ENCODE measurements around the gene SLC15A1. TPM values are rescaled to one million over a fixed set of nuclear protein-coding genes. Genes with fewer than 3 reads are reported as not detected.

Gene SLC15A1
- total RNA-seq, 2 donors from 2014 or later, result 0.53 to 0.81 TPM

DNA sequence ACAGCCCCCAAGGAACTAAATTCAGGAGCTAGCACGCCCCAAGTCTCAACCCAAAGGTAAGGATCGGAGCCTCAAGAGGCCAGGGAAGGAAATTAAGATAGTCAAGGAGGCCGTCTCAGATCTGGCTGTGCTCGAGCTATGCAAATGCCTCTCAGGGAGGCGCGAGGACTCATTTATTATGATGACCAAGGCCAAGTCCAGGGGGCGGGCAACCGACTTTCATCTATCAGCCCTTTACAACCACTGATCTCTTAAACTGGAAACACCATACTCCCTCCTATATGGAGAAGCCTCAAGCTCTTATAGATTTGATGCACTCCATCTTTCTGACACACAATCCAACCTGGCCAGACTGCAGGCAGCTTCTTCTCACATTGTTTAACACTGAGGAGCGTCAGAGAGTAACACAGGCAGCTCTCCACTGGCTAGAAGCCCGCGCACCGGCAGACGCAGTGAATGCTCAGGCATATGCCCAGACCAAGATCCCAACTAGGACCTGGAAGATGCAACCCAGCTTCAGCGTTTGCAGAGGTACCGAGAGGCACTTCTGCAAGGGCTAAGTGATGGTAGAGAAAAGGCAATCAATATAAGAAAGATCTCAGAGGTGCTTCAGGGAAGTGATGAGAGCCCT, 9.6 kb upstream of the SLC15A1 start:
- H3K4me1 ChIP-seq (ENCODE audit: control insufficient read depth, insufficient read depth, low read length), result no peaks in the 10 kb centered on the region
- WGBS, 2 experiments (ENCODE audit: insufficient coverage in 1 of 2, insufficient read length in 1 of 2), result 87 to 97% methylated on average over 12 to 15 of the region's 15 CpGs
- no peak overlapping the region for H3K27ac ChIP-seq (ENCODE audit: low read depth, low read length)
- Mint-ChIP-seq H3K9me3 (peaks cover 10% of the 10 kb centered on the region), H3K27me3 (ENCODE audit: insufficient read depth) (peaks cover 3% of the 10 kb centered on the region), H3K27ac (no peak overlapping the region), H3K4me1 (no peaks in the 10 kb centered on the region), H3K36me3 (ENCODE audit: low read depth) (no peaks in the 10 kb centered on the region), H3K4me3 (no peak overlapping the region)
- H3K36me3 ChIP-seq (ENCODE audit: control insufficient read depth, insufficient read depth, low read length), result no peaks in the 10 kb centered on the region
- H3K9me3 ChIP-seq (ENCODE audit: control insufficient read depth, low read length), result no peaks in the 10 kb centered on the region
- DNase-seq, result no peak
- no peak overlapping the region for H3K9ac ChIP-seq (ENCODE audit: extremely low read depth, low read length, poor library complexity, severe bottlenecking)
- no peak overlapping the region for H3K4me3 ChIP-seq (ENCODE audit: low read length)
- TF ChIP-seq CTCF (conservative IDR thresholded peaks at IDR 0.05), result no peak
- peaks cover 4% of the 10 kb centered on the region for H3K27me3 ChIP-seq (ENCODE audit: control insufficient read depth, insufficient read depth, low read length, poor library complexity, severe bottlenecking)

- H3K36me3 Mint-ChIP-seq (ENCODE audit: low read depth), result no peaks in the 10 kb centered on the region
- H3K9ac ChIP-seq (ENCODE audit: extremely low read depth, low read length, poor library complexity, severe bottlenecking), result no peak overlapping the region
- no peak overlapping the region for H3K4me3 ChIP-seq (ENCODE audit: low read length)
- H3K27me3 Mint-ChIP-seq (ENCODE audit: insufficient read depth), result peaks cover 1% of the 10 kb centered on the region
- H3K27ac Mint-ChIP-seq, result no peak overlapping the region
- peaks cover 10% of the 10 kb centered on the region for H3K9me3 Mint-ChIP-seq
- peaks cover 2% of the 10 kb centered on the region for H3K27me3 ChIP-seq (ENCODE audit: control insufficient read depth, insufficient read depth, low read length, poor library complexity, severe bottlenecking)
- no peaks in the 10 kb centered on the region for H3K4me1 ChIP-seq (ENCODE audit: control insufficient read depth, insufficient read depth, low read length)
- no peaks in the 10 kb centered on the region for H3K36me3 ChIP-seq (ENCODE audit: control insufficient read depth, insufficient read depth, low read length)
- no peak for TF ChIP-seq CTCF (conservative IDR thresholded peaks at IDR 0.05)
- H3K4me3 Mint-ChIP-seq, result no peak overlapping the region
- H3K27ac ChIP-seq (ENCODE audit: low read depth, low read length), result no peak overlapping the region
- H3K4me1 Mint-ChIP-seq, result no peaks in the 10 kb centered on the region
- 90 to 91% methylated on average over 11 to 14 of the region's 15 CpGs for whole genome bisulfite sequencing, 2 experiments (ENCODE audit: insufficient coverage in 1 of 2, insufficient read length in 1 of 2)
- no peak for DNase-seq
- H3K9me3 ChIP-seq (ENCODE audit: control insufficient read depth, low read length), result no peaks in the 10 kb centered on the region
Observed at GRCh38 chr13:98761126-98761985, 8.9 kb upstream of the SLC15A1 start.

GRCh38 chr13:98755729-98756128, 3.3 kb upstream of the SLC15A1 start:
- no peak overlapping the region for H3K9ac ChIP-seq (ENCODE audit: extremely low read depth, low read length, poor library complexity, severe bottlenecking)
- peaks cover 23% of the 10 kb centered on the region for H3K9me3 Mint-ChIP-seq
- no peak for TF ChIP-seq CTCF (conservative IDR thresholded peaks at IDR 0.05)
- no peak for DNase-seq
- no peaks in the 10 kb centered on the region for H3K4me1 ChIP-seq (ENCODE audit: control insufficient read depth, insufficient read depth, low read length)
- WGBS, 2 experiments (ENCODE audit: insufficient coverage in 1 of 2, insufficient read length in 1 of 2), result 85 to 100% methylated on average over 8 to 9 of the region's 9 CpGs
- no peak overlapping the region for H3K4me3 Mint-ChIP-seq
- H3K27ac Mint-ChIP-seq, result no peak overlapping the region
- no peak overlapping the region for H3K4me3 ChIP-seq (ENCODE audit: low read length)
- no peak overlapping the region for H3K27ac ChIP-seq (ENCODE audit: low read depth, low read length)
- peaks cover 4% of the 10 kb centered on the region for H3K4me1 Mint-ChIP-seq
- H3K27me3 ChIP-seq (ENCODE audit: control insufficient read depth, insufficient read depth, low read length, poor library complexity, severe bottlenecking), result peaks cover 33% of the 10 kb centered on the region
- H3K9me3 ChIP-seq (ENCODE audit: control insufficient read depth, low read length), result peaks cover 6% of the 10 kb centered on the region
- no peaks in the 10 kb centered on the region for H3K36me3 ChIP-seq (ENCODE audit: control insufficient read depth, insufficient read depth, low read length)
- peaks cover 42% of the 10 kb centered on the region for H3K27me3 Mint-ChIP-seq (ENCODE audit: insufficient read depth)
- H3K36me3 Mint-ChIP-seq (ENCODE audit: low read depth), result no peaks in the 10 kb centered on the region
